SKM-1 treated with dmso at 0.1 percent for 144 hours (cell line): ENCODE results near the gene AGXT2.
"Not testable (repeated sequence)": the region's sequence is repeated elsewhere in the genome, so short reads cannot be mapped to it uniquely, and the experiment has no call there.

Experiments
- DNase-seq: peaks from one replicate; lab custom pipeline; 2025; ENCODE audit not compliant: unreplicated experiment; lab: John Stamatoyannopoulos, UW

Gene AGXT2

DNA sequence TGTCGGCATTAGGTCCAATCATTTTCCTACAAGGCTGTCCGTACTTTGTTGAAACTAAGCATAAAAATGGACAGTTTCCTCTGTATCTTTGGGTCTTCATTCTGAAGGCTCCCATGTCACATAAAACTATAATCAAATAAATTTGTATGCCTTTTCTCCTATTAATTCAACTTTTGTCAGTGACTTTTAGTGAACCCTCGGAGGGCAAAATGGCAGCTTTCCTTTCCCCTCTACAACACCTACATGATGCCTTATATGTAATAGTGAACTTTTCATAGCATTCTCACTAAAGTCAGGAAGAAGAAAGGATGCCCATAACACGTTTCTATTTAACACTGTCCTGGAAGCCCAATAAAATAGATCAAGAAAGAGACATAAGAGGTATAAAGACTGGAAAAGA, 5.1 kb upstream of the AGXT2 start:
- no peak for DNase-seq

DNA sequence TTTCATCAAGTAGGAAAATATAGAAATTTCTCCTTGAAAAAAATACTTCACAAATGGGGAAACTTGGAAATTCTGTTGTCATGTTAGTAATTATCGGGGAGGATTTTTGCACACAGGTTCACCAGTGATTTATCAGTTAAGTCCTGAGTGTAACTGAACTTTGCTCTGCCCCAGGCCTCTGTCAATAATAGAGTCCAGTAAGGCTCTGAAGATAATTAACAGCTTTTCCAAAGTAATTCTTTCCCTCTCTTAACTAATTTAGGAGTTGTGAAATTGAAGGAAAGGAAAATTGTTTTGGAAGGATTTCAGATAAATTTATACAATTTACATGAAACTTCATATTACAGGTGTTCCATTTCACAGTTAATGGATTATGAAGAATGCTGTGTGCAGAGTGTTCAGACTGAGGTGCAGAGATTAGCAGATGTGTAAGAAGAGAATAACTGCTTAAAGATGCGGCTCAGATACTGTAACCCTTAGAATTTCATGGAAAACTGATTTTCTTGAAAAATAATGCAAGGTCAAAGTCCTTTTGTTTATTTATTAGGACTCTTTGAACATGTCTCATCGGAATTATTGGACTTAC, 2.9 kb upstream of the AGXT2 start:
- no peak for DNase-seq

DNA sequence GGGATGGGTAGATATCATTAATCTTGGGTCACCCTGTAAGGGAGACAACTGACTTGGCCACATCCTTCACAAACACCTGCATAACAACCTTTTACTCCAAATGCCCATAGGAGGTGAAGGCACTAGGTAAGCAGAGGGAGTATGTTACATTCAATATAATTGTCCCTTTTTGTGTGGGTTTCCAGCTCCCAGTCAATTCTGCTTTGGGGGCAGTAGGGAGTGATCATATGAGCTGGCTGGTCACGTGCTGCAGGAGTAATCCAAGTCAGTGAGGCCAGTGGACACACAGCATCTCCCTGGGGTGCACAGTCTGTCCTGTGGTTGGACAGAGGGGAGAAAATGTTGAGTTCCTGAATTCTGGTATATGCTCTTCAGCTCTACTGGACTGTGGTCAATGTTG, 1.2 kb upstream of the AGXT2 start:
- DNase-seq, result no peak

DNA sequence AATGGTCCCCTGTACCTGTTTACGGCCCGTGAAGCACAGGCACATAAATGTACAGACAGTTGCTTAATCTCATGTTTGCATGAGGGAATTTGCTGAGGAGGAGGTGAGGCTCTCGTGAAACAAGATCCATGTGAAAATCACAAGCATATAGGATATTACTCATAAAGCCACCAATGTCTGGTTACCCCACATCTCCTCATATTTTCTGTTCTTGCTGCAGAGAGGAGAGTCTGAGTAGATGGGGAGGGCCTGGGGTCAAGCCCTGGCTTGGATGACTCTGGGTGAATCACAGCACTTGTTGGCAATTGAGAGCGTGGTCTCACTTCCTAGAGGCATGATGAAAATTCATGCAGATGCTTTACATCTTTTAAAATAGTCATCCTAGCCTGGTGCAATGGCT, 975 bp downstream of the AGXT2 start:
- no peak for DNase-seq

DNA sequence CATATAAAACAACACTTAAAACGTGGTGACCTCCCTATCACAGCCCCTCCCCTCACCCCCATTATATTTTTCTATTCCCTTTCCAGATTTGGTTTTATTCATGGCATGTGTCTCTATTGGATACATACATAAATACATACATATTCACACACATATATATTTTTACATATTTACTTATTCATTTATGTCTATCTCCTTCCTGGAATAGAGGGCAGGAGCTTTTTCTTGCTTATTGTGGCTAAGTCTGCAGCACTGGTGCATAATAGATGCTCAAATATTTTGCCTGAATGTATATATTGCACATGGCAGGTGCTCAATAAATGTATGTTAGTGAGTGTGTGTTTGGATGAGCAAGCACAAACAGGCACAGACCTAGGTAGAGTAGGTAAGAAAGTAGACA, 2.5 kb downstream of the AGXT2 start:
- DNase-seq, result no peak

DNA sequence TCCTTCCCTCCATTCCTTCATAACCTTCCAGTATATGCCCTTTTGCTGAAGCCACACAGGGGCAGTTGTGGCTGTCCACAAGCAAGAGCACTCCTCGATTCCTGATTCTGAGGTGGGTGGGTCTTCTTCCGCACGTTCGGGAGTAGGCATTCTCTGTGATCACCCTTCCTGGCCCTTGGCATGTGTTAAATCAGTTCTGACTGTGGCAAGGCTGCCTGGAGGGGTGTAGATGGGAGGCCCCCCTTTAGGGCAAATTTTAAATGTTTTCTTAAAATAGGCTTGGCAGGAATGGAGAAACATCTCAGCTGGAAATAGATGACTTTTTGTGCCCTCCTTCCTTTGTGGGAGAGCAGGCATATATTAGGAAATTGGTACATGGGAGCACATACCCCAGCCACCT, 3.1 kb downstream of the AGXT2 start:
- DNase-seq, result no peak

DNA sequence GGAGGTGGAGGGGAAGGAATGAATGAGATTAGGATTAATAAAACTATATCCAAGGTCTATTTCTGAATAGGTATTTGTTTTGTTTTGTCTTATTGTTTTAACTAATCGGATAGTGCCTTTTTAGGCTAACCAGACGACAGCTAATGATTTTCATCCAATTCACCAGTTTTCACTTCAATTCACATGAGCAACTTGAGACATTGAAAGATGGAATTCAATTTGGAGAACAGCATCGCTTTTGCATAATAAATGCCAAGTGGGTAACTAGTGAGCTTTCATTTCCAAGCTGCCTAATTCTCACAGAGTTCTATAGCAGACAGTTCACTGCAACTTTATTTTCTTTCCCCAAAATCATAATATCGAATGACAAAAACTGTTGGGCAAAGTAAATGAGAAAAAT, 5.0 kb downstream of the AGXT2 start:
- no peak for DNase-seq

DNA sequence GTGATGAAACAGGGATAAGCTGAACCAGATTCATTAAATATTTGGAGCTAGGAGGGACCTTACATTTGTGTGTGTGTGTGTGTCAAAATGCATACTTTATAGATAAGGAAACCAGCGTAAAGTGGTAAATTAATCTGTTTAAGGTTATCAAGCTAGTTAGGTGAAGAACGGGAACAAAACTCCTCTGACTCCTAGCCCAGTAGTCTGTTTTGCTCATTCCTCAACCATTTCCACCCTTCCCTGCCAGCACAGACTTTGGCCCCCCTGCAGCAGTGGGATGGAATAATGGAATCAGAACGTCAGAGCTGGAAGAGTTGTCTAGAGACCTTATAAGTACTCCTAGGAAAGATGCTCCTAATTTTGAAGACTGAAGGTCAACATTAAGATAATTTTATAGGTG, 6.5 kb downstream of the AGXT2 start:
- DNase-seq, result no peak

DNA sequence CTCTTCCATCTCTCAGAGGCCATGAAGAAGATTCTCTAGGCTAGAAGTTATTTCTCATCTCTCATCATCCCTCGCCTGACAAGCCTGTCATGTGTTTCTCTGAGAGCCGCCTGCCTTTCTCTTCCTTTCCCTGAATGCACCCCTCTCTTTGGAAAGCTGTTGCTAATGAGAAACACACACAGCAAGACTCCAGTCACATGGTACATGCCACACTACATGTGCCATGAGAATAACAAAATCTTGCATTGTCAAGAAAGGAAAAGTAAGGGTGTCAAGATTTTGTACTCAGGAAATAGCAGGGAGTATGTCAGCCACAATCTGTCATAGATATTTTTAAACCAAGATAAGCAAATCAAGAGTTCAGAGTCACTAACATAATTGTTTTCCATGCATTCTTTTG, 8.9 kb downstream of the AGXT2 start:
- DNase-seq, result no peak

DNA sequence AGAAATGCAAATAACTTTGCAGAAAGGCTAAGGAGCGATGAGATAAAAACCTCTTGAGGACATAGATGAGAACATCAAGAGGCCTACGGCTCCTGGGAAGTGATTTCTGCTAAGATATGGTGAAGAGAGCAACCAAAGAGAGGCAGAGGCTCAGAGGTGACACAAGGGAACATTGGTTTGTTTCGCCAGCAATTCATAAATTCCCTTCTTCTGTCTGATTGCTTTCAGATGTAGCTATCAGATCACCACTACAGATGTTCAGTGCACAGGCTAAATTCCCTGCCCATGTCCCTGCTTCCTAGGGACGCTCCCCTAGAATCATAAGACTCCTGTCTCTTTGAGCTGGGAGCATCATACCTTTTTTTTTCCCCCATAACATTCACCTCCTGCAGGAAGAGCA, 11.2 kb downstream of the AGXT2 start:
- DNase-seq, result no peak

DNA sequence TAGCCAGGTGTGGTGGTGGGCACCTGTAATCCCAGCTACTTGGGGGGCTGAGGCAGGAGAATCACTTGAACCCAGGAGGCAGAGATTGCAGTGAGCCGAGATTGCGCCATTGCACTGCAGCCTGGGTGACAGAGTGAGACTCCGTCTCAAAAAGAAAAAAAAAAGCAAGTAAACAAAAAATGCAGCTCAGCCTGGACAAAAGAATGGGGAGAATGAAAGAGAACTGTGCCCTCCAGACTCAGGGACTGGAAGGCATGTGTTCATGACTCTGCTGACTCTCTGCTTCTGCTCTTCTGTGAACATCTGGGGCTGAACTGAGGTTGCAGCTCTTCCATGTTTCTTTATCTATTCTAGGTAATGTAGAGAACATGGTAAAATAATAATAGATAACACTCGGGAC, 11.8 kb downstream of the AGXT2 start:
- not testable (repeated sequence) for DNase-seq

DNA sequence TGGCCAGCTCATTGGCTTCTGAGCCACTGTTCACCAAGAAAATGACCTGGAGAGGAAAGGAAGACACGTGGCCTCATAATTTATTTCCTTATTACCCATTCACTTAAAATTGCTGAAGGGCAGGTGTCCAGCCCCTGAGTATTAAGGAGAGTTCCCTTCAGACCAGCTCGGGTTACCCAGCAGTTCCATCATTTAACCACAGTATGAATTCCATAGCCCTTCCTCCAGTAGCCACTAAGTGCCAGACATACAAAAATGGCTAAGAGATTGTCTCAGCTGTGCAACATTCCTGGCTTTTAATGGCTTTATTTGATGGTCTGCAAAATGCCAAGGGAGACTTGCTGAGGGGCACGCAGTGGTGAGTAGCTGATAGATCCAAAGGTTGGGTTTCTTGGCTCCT, 12.5 kb downstream of the AGXT2 start:
- no peak for DNase-seq

DNA sequence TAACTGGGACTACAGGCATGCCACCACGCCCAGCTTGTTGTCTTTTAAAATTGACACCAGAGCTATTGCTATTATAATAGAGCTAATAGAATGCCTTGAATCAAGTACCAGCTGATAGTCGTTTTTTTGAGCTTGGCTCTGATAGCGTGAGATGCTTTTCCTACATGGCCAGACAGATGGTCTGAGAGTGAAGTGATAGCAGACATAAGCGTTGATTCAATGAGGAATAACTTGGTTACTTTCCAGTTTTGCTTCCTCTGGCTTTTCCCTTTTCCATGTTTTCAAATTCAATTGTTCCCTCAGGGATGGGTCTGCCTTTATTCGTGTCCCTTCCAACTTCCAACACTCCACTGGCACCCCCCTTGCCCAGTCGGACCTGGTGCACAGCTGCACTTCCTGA, 15.4 kb downstream of the AGXT2 start:
- DNase-seq, result no peak

DNA sequence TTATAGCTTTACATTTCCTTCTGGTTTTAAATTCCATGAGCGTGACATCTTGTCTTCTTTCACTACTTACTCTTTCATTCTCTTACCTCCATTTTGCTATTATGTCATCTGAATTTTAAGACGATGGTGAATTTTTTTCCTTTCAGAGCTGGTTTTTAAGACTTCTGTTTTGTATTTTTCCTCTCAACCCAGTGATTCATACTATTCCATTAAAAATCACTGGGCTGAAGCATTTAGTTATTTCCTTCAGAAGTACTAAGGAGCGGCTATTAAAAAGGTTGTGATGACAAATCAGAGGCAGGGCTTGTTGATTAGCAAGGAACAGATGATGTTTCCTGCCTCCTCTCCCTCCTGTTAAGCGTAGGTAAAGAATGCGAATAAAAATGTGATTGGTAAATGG, 16.5 kb downstream of the AGXT2 start:
- DNase-seq, result no peak

DNA sequence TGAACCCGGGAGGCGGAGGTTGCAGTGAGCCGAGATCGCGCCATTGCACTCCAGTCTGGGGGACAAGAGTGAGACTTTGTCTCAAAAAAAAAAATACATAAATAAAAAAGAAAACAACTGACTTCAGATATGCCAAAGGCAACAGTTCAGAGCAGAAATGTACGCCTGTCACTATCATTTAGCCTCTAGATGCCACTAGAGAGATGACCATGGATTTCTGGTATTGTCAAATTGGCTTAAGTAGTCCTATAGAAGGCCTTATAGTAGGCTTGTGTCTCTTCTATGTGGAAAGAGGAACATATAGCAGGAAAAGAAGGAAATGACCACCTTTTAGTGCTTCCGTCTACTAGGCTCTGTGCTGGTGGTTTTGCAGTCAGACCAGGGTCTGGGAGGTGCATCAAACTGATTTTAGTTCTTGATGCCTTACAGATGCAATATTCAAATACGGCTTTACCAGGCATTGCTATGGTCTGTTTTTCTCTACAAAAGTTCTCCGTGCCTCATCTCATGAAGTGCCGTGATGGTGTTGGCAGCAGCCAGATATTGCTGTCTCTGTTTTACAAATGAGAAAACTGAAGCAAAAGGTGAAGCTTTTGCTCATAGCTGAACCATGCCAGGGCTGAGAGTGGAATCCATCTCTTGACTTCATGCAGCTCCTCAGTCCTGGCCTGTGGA, 17.2 kb downstream of the AGXT2 start:
- no peak for DNase-seq

DNA sequence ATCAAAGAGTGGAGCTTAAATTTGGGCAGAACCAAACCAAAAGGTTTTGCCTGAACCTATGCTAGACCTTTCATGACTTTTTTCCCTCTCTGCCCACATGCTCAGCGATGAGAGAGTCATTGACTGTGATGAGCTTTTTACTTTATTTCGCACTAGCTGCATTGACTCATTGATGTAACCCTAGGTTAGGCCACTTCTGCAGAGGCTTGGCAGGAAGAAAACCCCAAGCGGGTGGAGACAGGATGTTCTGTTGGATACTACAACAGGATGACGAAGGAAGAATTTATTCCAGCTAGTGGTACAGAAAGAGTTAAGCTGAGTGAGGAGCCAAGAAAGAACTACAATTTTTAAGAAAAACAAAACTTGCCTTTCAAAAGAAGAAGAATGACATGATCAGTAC, 18.4 kb downstream of the AGXT2 start:
- no peak for DNase-seq

DNA sequence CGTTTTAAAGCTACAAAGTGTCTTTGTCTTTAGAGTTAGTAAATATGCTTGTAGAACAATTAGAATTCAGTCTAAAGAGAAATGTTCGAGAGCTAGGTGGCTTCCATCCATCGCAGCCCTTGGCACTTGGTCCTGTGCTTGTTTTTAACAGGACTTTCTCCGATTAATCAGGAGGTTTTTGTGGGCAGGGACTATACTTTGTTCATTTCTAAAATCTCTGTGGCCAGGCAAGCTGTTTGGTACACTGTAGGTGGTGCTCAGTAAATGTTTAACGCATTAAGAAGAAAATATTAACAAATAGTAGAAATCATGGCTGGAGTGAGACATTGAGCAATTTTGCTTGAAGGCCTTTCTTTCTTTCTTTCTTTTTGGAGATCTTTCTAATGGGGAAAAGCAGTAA, 20.8 kb downstream of the AGXT2 start:
- DNase-seq, result no peak

DNA sequence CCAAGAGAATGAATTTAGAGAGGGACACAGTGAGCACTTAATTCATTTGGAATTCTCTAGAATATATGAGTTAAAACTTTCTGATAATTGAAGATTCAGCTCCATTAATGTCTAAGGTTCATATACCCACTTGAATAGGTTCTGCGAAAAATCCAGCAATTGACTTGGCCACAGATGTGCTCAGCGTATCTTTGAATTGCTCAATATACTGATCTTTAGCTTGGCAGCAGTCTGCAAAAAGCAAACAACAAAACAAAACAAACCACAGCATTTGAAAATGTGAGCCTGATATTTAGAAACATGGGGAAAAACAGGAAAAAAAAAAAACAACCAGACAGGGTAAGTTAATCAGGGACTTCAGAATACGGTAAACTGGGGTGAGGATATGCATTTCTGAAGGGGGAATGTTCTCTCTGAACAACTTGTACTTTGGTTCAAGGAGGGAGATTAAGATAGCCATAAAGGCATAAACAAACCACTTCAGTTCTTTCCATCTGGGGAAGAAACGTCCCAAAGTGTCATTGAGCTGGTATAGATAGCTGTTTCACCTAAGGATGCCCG, 21.4 kb downstream of the AGXT2 start:
- DNase-seq, result no peak

DNA sequence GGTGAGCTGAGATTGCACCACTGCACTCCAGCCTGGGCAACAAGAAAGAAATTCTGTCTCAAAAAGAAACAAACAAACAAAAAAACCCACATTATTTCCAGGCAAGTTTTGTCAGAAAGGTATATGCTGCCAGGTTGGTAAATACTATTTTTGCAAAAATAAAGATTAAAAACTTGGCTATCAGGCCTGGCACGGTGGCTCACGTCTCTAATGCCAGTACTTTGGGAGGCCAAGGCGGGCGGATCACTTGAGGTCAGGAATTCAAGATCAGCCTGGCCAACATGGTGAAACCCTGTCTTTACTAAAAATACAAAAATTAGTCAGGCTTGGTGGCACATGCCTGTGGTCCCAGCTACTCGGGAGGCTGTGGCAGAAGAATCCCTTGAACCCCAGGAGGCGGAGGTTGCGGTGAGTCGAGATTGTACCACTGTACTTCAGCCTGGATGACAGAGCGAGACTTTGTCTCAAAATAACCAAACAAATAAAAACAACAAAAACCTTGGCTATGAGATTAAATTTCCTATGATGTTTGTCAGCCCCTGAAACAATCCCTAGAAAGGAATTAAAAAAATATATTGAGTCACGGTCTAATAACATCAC, 22.7 kb downstream of the AGXT2 start:
- DNase-seq, result no peak

DNA sequence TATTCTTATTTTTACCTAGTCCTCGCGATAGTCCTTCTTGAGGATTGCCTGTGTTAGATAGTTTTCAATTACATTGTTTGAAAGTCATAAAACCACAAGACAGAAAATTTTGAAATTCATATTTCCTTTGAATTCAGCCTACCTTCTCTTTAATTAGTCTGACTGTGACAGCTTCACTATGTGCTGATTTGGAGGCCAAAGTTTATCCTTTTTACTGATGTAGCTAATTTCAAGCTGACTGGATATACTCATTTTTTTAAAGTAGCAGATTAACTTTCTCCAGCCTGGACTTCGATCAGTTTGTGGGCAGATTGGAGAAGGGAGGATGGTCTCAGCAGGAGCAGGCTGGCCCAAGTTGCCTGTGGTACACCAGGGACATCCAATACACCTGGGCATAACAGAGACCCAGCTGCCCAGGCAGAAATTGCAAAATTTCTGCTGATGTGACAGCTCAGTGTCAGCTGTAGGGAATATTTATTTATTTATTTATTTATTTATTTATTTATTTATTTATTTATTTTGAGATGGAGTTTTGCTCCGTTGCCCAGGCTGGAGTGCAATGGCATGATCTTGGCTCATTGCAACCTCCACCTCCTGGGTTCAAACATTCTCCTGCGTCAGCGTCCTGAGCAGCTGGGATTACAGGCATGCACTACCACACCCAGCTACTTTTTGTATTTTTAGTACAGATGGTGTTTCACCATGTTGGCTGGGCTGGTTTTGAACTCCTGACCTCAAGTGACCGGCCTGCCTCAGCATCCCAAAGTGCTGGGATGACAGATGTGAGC, 24.2 kb downstream of the AGXT2 start:
- DNase-seq, result no peak

DNA sequence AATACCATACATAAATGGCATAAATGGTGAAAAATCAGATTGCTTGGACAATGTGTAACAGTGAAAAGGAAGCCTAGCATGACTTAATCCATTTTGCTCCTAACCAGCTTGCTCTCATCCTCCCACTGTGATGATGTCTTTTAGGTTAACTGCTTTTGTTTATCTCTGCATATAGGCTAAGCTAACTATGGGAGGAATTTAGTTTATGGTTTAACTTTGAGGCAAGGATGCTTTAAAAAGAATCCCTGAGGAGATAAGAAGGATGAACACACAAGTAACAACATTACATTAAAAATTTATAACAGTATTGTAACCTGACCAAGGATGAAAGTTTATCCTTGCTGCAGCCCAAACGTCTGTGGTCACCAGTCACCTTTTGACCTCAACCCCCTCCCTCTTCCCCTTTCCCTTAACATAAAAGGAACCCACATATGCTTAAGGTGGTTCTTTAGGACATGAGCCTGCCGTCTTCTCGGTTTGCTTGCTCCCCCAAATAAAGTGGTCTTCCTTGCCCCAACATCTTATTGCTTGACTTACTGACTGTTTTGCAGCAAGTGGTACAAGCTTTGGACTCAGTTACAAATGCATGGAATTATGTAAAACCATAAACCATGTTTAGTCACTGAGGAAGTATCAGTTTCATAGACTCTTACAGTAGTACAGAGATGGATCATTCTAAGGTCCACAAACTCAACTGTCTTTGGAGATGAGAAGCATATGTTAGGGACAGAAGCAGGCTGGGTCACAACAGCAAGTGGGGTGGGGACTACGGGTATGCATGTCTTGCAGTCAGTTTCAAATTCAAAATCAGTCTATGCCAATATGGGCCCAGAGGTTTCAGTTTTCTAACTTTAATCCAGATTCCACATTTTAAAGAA, 31.3 kb downstream of the AGXT2 start:
- peak; percentile 7 for DNase-seq
